Measurements from ENCODE around the gene VDAC2.

DNA sequence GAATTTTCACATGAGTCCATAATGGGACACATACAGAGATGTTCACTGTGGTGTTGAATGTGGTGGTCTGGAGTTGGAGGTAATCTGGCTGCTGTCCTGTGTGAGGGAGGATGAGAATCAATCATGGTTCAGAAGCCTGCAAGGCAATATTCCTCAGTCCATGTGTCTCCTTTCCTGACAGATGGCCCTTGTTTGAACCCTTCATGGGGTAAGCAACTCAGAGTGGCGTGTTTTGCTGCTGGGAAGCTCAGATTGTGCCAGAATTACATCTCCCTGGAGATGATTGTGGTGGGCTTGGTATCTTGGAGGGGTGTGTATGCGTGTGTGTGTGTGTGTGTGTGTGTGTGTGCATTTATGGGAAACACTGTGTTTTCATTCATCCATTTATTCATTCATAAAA, 69.6 kb downstream of the VDAC2 start:
- TF ChIP-seq EZH2 (IDR thresholded peaks at IDR 0.05; ENCODE audit: insufficient read depth, poor library complexity, severe bottlenecking): no peak
- TF ChIP-seq EZH2phosphoT487 (IDR thresholded peaks at IDR 0.05; ENCODE audit: insufficient read depth, low read depth): no peak
